ENCODE results near the gene GTF2I.
"Not testable (repeated sequence)": the region's sequence is repeated elsewhere in the genome, so short reads cannot be mapped to it uniquely, and the experiment has no call there.

GTF2I gene

GRCh38 chr7:74656441-74656836 is 1.1 kb upstream of the GTF2I start:
- peak; percentile 77 for DNase-seq (ENCODE audit: low read depth, low spot score)

DNA sequence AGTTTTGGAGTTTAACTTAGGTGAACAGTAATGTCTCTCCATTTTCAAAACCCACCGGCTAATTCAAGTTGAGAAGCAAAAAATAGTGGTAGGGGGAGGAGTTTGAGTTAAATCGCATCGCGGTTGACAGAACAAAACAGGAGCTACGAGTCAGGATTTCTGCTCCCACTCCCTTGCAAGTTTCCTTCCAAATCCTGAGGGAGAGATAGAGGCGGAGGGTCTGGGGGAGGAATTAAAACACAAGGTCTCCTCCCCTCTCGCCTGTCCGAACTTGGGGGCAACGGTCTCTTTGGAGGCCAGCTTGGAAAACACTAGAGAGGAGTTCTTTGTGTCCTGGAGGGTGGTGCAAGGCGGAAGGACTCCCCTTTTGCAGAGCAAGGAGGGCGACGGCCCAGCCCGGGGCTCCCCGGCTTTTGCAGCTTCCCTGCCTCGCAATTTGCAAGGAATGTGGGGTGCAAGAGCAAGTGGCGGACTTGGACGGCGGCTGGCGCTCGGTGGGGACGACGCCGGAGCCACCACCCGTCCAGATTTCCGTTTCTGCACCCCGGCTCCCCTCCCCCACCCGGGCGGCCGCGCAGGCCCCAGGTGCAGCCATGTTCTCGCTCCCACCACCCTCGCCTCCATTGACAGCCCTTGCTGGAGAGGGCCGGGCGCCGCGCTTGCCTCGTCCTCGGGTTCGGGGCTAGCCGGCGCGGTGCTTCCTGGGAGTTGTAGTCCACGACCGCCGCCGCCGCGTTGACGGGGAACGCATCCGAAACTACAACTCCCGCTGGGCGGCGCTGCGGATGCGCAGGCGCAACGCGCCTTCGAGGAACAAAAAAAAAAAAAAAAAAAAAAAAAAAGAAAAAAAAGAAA is 454 bp upstream of the GTF2I start:
- peak; percentile 99 for DNase-seq (ENCODE audit: low read depth, low spot score)

DNA sequence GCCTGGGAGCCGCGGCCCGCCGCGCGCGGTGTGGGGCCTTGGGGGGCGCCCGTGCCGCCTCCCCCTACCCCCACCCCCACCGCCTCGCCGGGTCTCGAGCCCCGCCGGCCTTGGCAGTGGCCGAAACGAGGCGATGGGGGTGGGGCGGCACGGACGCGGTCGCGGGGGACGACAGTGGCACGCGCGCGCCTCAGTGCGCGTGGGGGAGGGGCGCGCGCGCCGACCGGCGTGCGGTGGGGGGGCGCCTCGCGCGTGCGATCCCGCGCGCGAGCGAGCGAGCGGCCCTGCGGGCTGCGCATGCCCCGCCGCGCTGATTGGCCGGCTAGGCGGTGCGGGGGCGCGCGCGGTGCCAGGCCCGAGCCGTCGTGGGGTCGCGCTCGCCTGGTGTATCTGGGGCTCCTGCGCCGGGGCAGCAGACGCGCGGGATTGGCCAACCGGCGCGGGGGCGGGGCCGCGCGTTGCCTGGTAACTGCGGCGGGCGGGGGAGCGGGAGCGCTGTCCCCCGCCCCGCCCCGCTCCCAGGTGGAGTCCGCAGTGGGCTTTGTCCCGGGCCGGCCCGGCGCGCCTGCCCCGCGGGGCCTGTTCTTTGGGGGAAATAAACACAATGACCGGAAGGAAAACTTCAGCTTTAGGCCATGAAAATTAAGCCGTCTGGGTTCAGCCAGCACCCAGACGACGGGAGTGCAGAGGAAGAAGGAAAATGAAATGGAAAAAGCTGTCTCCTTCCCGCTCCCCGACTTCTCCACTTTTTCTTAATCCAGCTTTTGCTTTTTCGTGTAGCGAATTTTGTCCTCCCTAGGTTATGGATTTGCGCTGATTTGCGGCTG is 873 bp downstream of the GTF2I start:
- DNase-seq (ENCODE audit: low read depth, low spot score), result peak; percentile 99

DNA sequence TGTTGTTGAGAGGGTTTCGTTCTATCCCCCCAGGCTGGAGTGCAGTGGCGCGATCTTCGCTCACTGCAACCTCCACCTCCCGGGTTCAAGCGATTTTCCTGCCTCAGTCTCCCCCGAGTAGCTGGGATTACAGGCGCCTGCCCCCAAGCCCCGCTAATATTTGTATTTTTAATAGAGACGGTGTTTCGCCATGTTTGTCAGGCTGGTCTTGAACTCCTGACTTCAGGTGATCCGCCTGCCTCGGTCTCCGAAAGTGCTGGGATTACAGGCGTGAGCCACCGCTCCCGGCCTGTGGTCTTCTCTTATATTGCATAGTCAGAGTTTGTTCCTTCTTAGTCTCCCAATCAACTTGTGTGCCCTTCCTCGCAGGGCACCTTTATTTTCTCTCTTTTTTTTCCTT is 2.7 kb downstream of the GTF2I start:
- DNase-seq (ENCODE audit: low read depth, low spot score), result not testable (repeated sequence)

GRCh38 chr7:74661836-74662794 is 4.6 kb downstream of the GTF2I start:
- not testable (repeated sequence) for DNase-seq (ENCODE audit: low read depth, low spot score)

- DNase-seq (ENCODE audit: low read depth, low spot score), result no peak
Measured at GRCh38 chr7:74665296-74665938, 7.9 kb downstream of the GTF2I start.

DNA sequence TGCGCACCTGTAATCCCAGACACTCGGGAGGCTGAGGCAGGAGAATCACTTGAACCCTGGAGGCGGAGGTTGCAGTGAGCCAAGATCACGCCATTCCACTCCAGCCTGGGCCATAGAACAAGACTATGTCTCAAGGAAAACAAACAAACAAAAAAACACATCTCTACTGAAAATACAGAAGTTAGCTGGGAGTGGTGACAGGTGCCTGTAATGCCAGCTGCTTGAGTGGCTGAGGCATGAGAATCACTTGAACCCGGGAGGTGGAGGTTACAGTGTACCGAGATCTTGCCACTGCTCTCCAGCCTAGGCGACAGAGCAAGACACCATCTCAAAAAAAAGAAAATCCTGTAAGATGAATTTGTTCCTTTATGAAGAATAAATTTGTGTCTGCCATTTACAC is 9.5 kb downstream of the GTF2I start:
- DNase-seq (ENCODE audit: low read depth, low spot score), result not testable (repeated sequence)

DNA sequence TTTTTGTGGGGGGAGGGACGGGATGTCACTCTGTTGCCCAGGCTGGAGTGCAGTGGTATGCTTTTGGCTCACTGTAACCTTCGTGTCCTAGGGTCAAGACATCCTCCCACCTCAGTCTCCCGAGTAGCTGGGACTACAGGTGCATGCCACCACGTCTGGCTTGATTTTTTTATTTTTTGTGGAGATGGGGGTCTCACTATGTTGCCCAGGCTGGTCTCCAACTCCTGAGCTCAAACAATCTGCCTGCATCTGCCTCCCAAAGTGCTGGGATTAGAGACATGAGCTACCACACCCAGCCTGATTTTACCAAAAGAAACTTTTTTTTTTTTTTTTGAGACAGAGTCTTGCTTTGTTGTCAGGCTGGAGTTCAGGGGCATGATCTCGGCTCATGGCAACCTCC is 10.0 kb downstream of the GTF2I start:
- not testable (repeated sequence) for DNase-seq (ENCODE audit: low read depth, low spot score)

- no peak for DNase-seq (ENCODE audit: low read depth, low spot score)
Measured at GRCh38 chr7:74671602-74672001, 14.1 kb downstream of the GTF2I start.

- no peak for DNase-seq (ENCODE audit: low read depth, low spot score)
Measured at GRCh38 chr7:74672343-74672915, 14.9 kb downstream of the GTF2I start.

DNA sequence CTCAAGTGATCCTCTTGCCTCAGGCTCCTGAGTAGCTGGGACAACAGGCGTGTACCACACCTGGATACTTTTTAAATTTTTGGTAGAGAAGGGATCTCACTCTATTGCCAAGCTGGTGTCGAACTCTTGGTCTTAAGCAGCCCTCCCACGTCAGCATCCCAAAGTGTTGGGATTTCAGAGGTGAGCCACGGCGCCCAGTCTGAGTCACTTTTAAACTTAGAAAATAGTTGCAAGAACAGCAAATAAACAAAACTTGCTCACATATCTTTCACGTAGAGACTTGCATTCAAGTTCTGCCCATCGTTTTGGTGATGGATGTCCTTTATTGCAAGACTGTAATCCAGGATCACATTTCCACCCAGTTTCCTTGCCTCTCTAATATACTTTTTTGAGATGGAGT is 16.6 kb downstream of the GTF2I start:
- no peak for DNase-seq (ENCODE audit: low read depth, low spot score)

DNA sequence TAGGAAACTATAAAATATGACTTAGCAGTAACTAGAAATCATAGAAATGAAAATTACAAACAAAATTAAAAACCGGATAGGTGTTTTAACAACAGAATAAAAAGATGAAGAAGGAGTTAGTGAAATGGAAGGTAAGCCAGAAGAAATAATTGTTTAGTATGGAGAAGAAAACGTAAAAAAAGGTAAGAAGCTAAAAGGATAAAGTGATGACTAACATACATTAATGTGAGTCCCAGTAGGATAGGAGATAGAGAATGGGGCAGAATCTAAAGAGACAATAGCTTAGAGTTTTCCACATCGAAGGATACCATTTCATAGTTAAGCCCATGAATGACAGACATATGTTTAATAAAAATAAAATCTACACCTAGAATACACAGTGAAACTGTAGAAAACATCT is 25.3 kb downstream of the GTF2I start:
- no peak for DNase-seq (ENCODE audit: low read depth, low spot score)

- DNase-seq (ENCODE audit: low read depth, low spot score), result no peak
Measured at GRCh38 chr7:74683799-74684198, 26.3 kb downstream of the GTF2I start.

GRCh38 chr7:74684473-74684872 is 27.0 kb downstream of the GTF2I start:
- DNase-seq (ENCODE audit: low read depth, low spot score), result no peak

DNA sequence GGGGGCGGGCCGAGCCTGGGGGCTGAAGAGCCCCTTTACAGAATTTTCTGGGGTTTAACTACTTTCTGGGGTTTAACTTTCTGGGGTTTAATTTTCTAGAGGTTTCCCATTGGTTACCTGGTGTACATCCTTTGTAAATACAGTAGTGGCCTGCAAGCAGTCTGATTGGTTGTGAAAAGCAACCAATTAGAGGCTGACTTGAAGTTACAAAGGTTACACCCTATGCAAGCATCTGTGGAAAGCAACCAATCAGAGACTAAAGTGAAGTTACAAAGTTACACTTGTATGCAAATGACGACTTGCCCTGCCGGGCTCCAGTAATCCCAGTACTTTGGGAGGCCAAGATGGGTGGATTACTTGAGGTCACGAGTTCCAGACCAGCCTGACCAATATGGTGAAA is 27.4 kb downstream of the GTF2I start:
- DNase-seq (ENCODE audit: low read depth, low spot score), result no peak

DNA sequence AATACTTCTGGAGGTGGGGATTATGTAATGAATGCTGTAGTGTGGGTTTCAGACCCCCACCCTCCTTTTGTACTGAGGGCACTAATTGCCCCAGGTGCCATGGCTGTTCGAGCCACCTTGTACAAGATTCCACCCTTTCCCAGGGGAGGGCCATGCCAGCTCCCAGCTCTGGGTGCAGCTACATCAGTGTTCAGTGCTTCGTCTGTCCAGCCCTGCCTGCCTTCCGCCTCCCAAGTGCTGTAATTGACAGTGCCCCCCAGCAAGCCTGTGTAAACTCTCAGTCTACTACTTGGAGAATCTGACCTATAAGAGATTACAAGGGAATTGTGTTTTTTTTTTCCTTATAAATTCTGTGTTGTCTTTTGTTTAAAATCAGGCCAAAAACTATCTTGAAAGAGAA is 33.0 kb downstream of the GTF2I start:
- DNase-seq (ENCODE audit: low read depth, low spot score), result no peak

DNA sequence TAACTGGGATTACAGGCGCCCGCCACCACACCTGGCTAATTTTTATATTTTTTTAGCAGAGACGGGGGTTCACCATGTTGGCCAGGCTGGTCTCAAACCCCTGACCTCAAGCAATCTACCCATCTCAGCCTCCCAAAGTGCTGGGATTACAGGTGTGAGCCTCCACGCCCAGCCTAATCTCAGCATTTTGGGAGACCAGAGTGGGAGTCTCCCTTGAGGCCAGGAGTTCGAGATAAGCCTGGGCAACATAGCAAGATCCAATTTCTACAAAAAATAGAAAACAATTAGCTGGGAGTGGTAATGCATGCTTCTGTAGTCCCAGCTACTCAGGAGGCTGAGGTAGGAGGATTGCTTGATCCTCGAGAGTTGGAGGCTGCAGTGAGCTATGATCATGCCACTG is 46.9 kb downstream of the GTF2I start:
- DNase-seq (ENCODE audit: low read depth, low spot score), result not testable (repeated sequence)

GRCh38 chr7:74707238-74707637 is 49.7 kb downstream of the GTF2I start:
- no peak for DNase-seq (ENCODE audit: low read depth, low spot score)

DNA sequence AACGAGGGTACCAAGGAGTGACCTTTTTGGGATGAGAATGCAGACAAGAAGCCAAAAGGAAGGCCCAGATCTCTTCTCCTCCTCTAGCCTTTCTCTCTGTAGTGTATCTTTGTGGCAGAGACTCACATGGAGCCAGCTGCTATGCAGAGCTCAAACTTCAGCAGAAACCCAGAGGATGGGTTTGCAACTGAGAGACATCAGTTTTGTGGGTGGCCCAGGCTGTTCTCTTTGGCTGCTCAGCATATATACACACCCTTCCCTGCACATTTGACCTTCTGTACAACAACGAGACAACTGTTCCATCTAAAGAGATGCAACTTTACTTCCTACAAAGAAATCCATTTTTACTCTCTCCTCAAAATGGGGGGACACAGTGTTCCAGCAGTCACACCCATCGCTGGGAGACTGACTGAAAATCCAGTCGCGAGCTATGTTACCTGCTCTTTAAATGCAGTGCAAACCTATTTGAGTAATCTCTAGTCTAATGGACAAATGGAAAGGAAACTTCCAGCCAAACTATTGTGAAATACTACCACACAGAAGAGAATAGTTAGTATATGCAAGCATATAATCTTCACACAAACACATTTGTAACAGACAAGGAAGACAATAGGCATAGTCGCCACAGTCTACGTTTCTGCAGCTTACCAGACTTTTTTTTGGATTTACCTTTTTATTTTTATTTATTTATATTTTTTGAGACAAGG is 51.2 kb downstream of the GTF2I start:
- no peak for DNase-seq (ENCODE audit: low read depth, low spot score)
